ENCODE measurements around the gene FAM50B. TPM values are rescaled to one million over a fixed set of nuclear protein-coding genes. Genes with fewer than 3 reads are reported as not detected.

FAM50B gene
- total RNA-seq, 1 experiment from 2014 or later: 3.3 TPM

DNA sequence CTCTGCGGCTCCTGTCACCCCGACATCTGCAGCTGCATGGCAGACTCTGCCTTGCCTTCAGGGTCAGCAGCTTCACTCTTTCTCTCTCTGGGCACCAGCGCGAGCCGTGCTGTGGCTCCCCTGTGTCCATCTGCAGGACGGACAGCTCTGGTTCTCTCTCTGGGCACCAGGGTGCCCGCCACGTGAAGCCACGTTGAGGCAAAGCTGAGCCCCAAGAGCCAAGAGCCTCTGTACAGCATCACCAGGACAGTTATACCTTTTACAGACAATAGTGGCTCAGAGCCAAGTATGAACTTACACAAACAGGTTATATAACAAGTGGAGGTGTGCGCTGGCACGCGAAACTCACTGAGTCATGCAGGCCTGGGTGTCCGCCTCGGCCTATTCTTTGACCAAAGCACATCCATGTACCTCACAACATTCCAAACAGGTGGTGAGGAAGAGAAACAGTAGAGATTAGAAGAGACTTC, 50.8 kb downstream of the FAM50B start:
- Histone ChIP-seq H3K23ac (ENCODE audit: insufficient read length, low read depth, low read length) (no peak overlapping the region), H3K9ac (ENCODE audit: extremely low read depth, insufficient read length, low read length) (no peak overlapping the region), H4K20me1 (ENCODE audit: control insufficient read depth, insufficient read depth, insufficient read length) (peaks cover 3% of the 10 kb centered on the region), H3K56ac (ENCODE audit: insufficient read length, low read depth, low read length) (no peak overlapping the region), H2AK5ac (ENCODE audit: insufficient read length, low read length) (no peak overlapping the region), H2BK5ac (ENCODE audit: insufficient read length, low read length) (no peak overlapping the region), H2BK120ac (ENCODE audit: low read depth, low read length, poor library complexity, severe bottlenecking) (no peak overlapping the region), H3K4me1 (ENCODE audit: insufficient read depth, low read length) (peaks cover 10% of the 10 kb centered on the region; the same call in 1 of the 2 replicates), H3K4ac (ENCODE audit: low read depth, low read length) (no peak overlapping the region), H4K8ac (replicated peaks; ENCODE audit: insufficient read length, low read depth, low read length) (no peak overlapping the region), H3K9me3 (ENCODE audit: control insufficient read depth, low read depth, low read length) (no peaks in the 10 kb centered on the region), H3K27me3 (ENCODE audit: insufficient read depth, low read length) (no peaks in the 10 kb centered on the region), H3T11ph (ENCODE audit: low read length) (no peak overlapping the region), H3K23me2 (ENCODE audit: insufficient read length, low read depth, low read length, poor library complexity, severe bottlenecking) (no peaks in the 10 kb centered on the region), H2BK12ac (ENCODE audit: insufficient read length, low read depth, low read length) (no peak overlapping the region), H4K5ac (ENCODE audit: insufficient read length, low read depth, low read length) (no peak overlapping the region), H3K4me2 (ENCODE audit: insufficient read depth, insufficient read length, low read length) (no peak overlapping the region), H3K27ac (ENCODE audit: insufficient read length, low read depth, low read length) (no peak overlapping the region), H3K18ac (ENCODE audit: insufficient read length, low read depth, low read length) (no peak overlapping the region), H2AFZ (ENCODE audit: low read length) (no peak overlapping the region), H3K79me2 (ENCODE audit: insufficient read depth, low read length) (no peaks in the 10 kb centered on the region), H2BK20ac (ENCODE audit: low read depth, low read length, poor library complexity, severe bottlenecking) (no peak overlapping the region), H3K14ac (ENCODE audit: insufficient read depth, low read length) (no peak overlapping the region), H2BK15ac (ENCODE audit: low read depth, low read length) (no peak overlapping the region), H4K91ac (ENCODE audit: insufficient read length, low read depth, low read length) (no peak overlapping the region), H3K79me1 (ENCODE audit: insufficient read depth, low read depth, low read length, poor library complexity, severe bottlenecking) (no peaks in the 10 kb centered on the region)
- Mint-ChIP-seq H3K4me3 (no peak overlapping the region), H3K27me3 (ENCODE audit: low read depth) (peaks cover 9% of the 10 kb centered on the region), H3K4me1 (peaks cover 28% of the 10 kb centered on the region in 2 experiments), H3K9me3 (peaks cover 0 to 4% of the 10 kb centered on the region in 2 experiments; a peak in 2 of 5 replicates), H3K36me3 (ENCODE audit: insufficient read depth in 1 of 3, low read depth in 3 of 3) (no peaks in the 10 kb centered on the region), H3K27ac (no peak overlapping the region)
- no CpG with 5 or more reads among the region's 14 CpGs for WGBS (ENCODE audit: extremely low coverage, insufficient read length, low lambda C conversion rate)
- TF ChIP-seq, protein P1, sequence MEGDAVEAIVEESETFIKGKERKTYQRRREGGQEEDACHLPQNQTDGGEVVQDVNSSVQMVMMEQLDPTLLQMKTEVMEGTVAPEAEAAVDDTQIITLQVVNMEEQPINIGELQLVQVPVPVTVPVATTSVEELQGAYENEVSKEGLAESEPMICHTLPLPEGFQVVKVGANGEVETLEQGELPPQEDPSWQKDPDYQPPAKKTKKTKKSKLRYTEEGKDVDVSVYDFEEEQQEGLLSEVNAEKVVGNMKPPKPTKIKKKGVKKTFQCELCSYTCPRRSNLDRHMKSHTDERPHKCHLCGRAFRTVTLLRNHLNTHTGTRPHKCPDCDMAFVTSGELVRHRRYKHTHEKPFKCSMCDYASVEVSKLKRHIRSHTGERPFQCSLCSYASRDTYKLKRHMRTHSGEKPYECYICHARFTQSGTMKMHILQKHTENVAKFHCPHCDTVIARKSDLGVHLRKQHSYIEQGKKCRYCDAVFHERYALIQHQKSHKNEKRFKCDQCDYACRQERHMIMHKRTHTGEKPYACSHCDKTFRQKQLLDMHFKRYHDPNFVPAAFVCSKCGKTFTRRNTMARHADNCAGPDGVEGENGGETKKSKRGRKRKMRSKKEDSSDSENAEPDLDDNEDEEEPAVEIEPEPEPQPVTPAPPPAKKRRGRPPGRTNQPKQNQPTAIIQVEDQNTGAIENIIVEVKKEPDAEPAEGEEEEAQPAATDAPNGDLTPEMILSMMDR (conservative IDR thresholded peaks at IDR 0.05): no peak
- no peak for DNase-seq

Other genes with a start within 250 kb of the FAM50B start
- gene PXDC1, start 97.7 kb upstream of the FAM50B start, total RNA-seq (2021): 3.0 and 3.1 TPM in 2 replicates
- gene FAM217A, start 229.8 kb downstream of the FAM50B start, total RNA-seq (2021): not detected in 2 replicates